SK-N-SH treated with all-trans-retinoic acid at 6 μM for 48 hours (cell line): Measurements from ENCODE around the gene HPS4.

Source experiments
- ATAC-seq: fragments of 200-7000 bp; cut with Tn5 transposase; 3 replicates; pipeline ENCODE4 v1.9.1; 2020; ENCODE audit warnings: mild to moderate bottlenecking, moderate library complexity
- ARNTL ChIP-seq: fragments of 450-650 bp; formaldehyde crosslinking; IDR thresholded peaks from 2 replicates; pipeline ENCODE4 v1.5.0; 2020; ENCODE audit warnings: low read depth, mild to moderate bottlenecking, moderate library complexity, borderline replicate concordance
- BACH2 ChIP-seq: fragments of 250-450 bp; sonication (Bioruptor Pico); IDR thresholded peaks from 2 replicates; pipeline ENCODE4 v1.9.0; 2021; ENCODE audit warnings: mild to moderate bottlenecking, borderline replicate concordance
- CSDC2 ChIP-seq: fragments of 250-450 bp; sonication (Bioruptor Pico); IDR thresholded peaks from 2 replicates; pipeline ENCODE4 v1.5.0; 2020; ENCODE audit warnings: mild to moderate bottlenecking, moderate library complexity
- ESRRG ChIP-seq: fragments of 250-450 bp; sonication (Bioruptor Pico); IDR thresholded peaks from 2 replicates; pipeline ENCODE4 v1.6.1; 2021; ENCODE audit warnings: mild to moderate bottlenecking
- GLIS3 ChIP-seq: fragments of 250-450 bp; sonication (Bioruptor Pico); IDR thresholded peaks from 2 replicates; pipeline ENCODE4 v1.5.0; 2020; ENCODE audit warnings: mild to moderate bottlenecking, moderate library complexity
- OSR1 ChIP-seq: fragments of 250-450 bp; sonication (Bioruptor Pico); IDR thresholded peaks from 2 replicates; pipeline ENCODE4 v1.8.0; 2022; ENCODE audit warnings: moderate library complexity, mild to moderate bottlenecking, inconsistent platforms
- PPARA ChIP-seq: fragments of 250-450 bp; sonication (Bioruptor Pico); IDR thresholded peaks from 2 replicates; pipeline ENCODE4 v1.5.0; 2020; ENCODE audit warnings: mild to moderate bottlenecking, borderline replicate concordance
- RARB ChIP-seq: fragments of 250-450 bp; sonication (Bioruptor Pico); IDR thresholded peaks from 2 replicates; pipeline ENCODE4 v1.8.0; 2021; ENCODE audit warnings: mild to moderate bottlenecking, moderate library complexity
- SNAI2 ChIP-seq: fragments of 250-450 bp; sonication (Bioruptor Pico); IDR thresholded peaks from 2 replicates; pipeline ENCODE4 v1.5.0; 2020; ENCODE audit warnings: mild to moderate bottlenecking, moderate library complexity
- ZC3H10 ChIP-seq: fragments of 250-450 bp; sonication (Bioruptor Pico); IDR thresholded peaks from 2 replicates; pipeline ENCODE4 v1.5.1; 2021; ENCODE audit warnings: mild to moderate bottlenecking, moderate library complexity
- ZFP3 ChIP-seq: fragments of 250-450 bp; sonication (Bioruptor Pico); IDR thresholded peaks from 2 replicates; pipeline ENCODE4 v1.5.0; 2020; ENCODE audit warnings: mild to moderate bottlenecking, moderate library complexity
- ZFP30 ChIP-seq: fragments of 450-650 bp; formaldehyde crosslinking; IDR thresholded peaks from 2 replicates; pipeline ENCODE4 v1.5.0; 2022; ENCODE audit warnings: mild to moderate bottlenecking, moderate library complexity
- ZNF565 ChIP-seq: fragments of 450-650 bp; formaldehyde crosslinking; conservative IDR thresholded peaks from 2 replicates; pipeline ENCODE4 v1.5.0; 2020; ENCODE audit warnings: low read depth, mild to moderate bottlenecking, moderate library complexity
- ZNF70 ChIP-seq: fragments of 450-650 bp; formaldehyde crosslinking; IDR thresholded peaks from 2 replicates; pipeline ENCODE4 v1.5.0; 2020; ENCODE audit warnings: mild to moderate bottlenecking, moderate library complexity
- ZNF8 ChIP-seq: fragments of 450-650 bp; formaldehyde crosslinking; IDR thresholded peaks from 2 replicates; pipeline ENCODE4 v1.5.0; 2020; ENCODE audit warnings: mild to moderate bottlenecking, moderate library complexity
- TF ChIP-seq, protein P1 (sequence below): fragments of 250-450 bp; sonication (Bioruptor Pico); IDR thresholded peaks from 2 replicates; pipeline ENCODE4 v1.5.1; 2020; ENCODE audit warnings: low read depth, mild to moderate bottlenecking, moderate library complexity
- TF ChIP-seq, protein P2 (sequence below): fragments of 250-450 bp; sonication (Bioruptor Pico); IDR thresholded peaks from 2 replicates; pipeline ENCODE4 v1.8.0; 2021; ENCODE audit warnings: low read depth, mild to moderate bottlenecking, moderate library complexity, borderline replicate concordance
- TF ChIP-seq, protein P3 (sequence below): fragments of 250-450 bp; sonication (Bioruptor Pico); IDR thresholded peaks from 2 replicates; pipeline ENCODE4 v1.5.0; 2020; ENCODE audit warnings: mild to moderate bottlenecking, moderate library complexity
- TF ChIP-seq, protein P4 (sequence below): fragments of 250-450 bp; sonication (Bioruptor Pico); IDR thresholded peaks from 2 replicates; pipeline ENCODE4 v1.5.1; 2021; ENCODE audit warnings: mild to moderate bottlenecking, moderate library complexity

The HPS4 gene

DNA sequence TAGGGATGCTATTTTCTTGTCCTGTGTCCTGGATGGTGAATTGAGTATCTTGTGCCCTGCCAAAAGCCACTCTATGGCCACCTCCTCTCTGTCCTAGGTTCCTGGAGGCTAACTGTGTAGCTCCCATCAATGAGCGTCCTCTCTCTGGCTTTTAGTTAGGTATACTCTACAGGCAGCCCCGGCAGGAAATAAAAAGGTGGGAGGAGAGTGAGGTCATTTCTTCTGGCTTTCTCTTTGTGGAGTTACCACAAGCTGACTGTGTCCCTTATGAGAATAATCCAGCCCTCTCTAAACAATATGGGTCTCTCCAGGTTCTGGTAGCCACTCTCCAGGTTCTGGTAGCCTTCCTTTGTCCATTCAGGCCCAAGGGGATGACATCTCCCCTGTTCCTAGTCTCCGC, 66.2 kb downstream of the HPS4 start:
- no peak for TF ChIP-seq PPARA (CRISPR knock-in tag)
- TF ChIP-seq ZFP30 (CRISPR knock-in tag): no peak
- no peak for TF ChIP-seq ESRRG (CRISPR knock-in tag)
- TF ChIP-seq, protein P1, sequence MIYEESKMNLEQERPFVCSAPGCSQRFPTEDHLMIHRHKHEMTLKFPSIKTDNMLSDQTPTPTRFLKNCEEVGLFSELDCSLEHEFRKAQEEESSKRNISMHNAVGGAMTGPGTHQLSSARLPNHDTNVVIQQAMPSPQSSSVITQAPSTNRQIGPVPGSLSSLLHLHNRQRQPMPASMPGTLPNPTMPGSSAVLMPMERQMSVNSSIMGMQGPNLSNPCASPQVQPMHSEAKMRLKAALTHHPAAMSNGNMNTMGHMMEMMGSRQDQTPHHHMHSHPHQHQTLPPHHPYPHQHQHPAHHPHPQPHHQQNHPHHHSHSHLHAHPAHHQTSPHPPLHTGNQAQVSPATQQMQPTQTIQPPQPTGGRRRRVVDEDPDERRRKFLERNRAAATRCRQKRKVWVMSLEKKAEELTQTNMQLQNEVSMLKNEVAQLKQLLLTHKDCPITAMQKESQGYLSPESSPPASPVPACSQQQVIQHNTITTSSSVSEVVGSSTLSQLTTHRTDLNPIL (CRISPR knock-in tag): no peak
- TF ChIP-seq, protein P2, sequence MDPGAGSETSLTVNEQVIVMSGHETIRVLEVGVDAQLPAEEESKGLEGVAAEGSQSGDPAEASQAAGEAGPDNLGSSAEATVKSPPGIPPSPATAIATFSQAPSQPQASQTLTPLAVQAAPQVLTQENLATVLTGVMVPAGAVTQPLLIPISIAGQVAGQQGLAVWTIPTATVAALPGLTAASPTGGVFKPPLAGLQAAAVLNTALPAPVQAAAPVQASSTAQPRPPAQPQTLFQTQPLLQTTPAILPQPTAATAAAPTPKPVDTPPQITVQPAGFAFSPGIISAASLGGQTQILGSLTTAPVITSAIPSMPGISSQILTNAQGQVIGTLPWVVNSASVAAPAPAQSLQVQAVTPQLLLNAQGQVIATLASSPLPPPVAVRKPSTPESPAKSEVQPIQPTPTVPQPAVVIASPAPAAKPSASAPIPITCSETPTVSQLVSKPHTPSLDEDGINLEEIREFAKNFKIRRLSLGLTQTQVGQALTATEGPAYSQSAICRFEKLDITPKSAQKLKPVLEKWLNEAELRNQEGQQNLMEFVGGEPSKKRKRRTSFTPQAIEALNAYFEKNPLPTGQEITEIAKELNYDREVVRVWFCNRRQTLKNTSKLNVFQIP (CRISPR knock-in tag): no peak
- TF ChIP-seq BACH2: no peak
- TF ChIP-seq CSDC2 (CRISPR knock-in tag): no peak
- TF ChIP-seq ZNF70: no peak
- TF ChIP-seq, protein P3, sequence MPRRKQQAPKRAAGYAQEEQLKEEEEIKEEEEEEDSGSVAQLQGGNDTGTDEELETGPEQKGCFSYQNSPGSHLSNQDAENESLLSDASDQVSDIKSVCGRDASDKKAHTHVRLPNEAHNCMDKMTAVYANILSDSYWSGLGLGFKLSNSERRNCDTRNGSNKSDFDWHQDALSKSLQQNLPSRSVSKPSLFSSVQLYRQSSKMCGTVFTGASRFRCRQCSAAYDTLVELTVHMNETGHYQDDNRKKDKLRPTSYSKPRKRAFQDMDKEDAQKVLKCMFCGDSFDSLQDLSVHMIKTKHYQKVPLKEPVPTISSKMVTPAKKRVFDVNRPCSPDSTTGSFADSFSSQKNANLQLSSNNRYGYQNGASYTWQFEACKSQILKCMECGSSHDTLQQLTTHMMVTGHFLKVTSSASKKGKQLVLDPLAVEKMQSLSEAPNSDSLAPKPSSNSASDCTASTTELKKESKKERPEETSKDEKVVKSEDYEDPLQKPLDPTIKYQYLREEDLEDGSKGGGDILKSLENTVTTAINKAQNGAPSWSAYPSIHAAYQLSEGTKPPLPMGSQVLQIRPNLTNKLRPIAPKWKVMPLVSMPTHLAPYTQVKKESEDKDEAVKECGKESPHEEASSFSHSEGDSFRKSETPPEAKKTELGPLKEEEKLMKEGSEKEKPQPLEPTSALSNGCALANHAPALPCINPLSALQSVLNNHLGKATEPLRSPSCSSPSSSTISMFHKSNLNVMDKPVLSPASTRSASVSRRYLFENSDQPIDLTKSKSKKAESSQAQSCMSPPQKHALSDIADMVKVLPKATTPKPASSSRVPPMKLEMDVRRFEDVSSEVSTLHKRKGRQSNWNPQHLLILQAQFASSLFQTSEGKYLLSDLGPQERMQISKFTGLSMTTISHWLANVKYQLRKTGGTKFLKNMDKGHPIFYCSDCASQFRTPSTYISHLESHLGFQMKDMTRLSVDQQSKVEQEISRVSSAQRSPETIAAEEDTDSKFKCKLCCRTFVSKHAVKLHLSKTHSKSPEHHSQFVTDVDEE (CRISPR knock-in tag): no peak
- TF ChIP-seq ZC3H10: no peak
- ATAC-seq: peak; percentile 28

DNA sequence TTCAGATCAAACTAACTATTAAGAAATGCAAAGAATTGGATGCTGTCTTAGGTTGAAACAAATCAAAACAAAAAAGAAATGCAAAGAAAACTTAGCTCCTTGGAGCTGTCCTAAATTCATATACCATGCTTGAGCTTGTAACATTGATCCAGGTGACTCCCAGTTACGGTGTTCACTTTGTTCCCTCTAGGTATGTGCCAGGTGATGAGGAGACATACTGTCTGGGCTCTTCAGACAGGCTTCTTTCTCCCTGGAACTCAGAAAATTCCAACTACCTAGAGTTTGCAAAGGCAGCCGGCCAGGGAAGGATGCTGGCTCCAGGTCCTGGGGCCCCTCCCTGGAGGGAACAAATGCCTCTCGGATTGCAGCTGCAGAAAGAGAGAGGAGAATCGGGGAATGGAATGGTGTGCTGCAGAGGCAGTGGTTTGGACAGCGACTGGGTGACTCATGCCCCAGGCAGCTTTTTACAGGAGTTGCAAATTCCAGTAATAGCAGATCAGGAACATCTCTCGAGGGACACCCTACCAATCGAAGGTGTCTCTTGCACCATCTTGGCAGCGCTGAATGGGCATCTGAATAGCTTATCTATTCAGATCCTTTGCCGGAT, 66.8 kb downstream of the HPS4 start:
- TF ChIP-seq PPARA (CRISPR knock-in tag) (no peak), ZC3H10 (no peak), RARB (CRISPR knock-in tag) (no peak), SNAI2 (CRISPR knock-in tag) (no peak), ZNF8 (no peak), ZNF70 (no peak), ARNTL (no peak), ZFP3 (CRISPR knock-in tag) (no peak), GLIS3 (CRISPR knock-in tag) (no peak), ZFP30 (CRISPR knock-in tag) (no peak), CSDC2 (CRISPR knock-in tag) (no peak), ZNF565 (CRISPR knock-in tag) (no peak), OSR1 (no peak), ESRRG (CRISPR knock-in tag) (no peak)
- TF ChIP-seq, protein P2 (CRISPR knock-in tag): no peak
- TF ChIP-seq, protein P1 (CRISPR knock-in tag): no peak
- TF ChIP-seq, protein P4, sequence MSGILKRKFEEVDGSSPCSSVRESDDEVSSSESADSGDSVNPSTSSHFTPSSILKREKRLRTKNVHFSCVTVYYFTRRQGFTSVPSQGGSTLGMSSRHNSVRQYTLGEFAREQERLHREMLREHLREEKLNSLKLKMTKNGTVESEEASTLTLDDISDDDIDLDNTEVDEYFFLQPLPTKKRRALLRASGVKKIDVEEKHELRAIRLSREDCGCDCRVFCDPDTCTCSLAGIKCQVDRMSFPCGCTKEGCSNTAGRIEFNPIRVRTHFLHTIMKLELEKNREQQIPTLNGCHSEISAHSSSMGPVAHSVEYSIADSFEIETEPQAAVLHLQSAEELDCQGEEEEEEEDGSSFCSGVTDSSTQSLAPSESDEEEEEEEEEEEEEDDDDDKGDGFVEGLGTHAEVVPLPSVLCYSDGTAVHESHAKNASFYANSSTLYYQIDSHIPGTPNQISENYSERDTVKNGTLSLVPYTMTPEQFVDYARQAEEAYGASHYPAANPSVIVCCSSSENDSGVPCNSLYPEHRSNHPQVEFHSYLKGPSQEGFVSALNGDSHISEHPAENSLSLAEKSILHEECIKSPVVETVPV (CRISPR knock-in tag): no peak
- TF ChIP-seq, protein P3 (CRISPR knock-in tag): no peak
- peak; percentile 97 for ATAC-seq
